Stimulated activated CD4-positive, alpha-beta T cell treated with anti-CD3 and anti-CD28 coated beads, Interleukin-2, amount 100 ng/mL, for 48 hours (primary cell): ENCODE results near the gene RBPJL.
A peak's percentile ranks its signal among the peaks of the same experiment; 100 is the strongest.

Source experiments
- DNase-seq, 2 donors: peaks; one replicate each; pipeline ENCODE4 v3.0.0-alpha.2; 2020

Gene RBPJL

DNA sequence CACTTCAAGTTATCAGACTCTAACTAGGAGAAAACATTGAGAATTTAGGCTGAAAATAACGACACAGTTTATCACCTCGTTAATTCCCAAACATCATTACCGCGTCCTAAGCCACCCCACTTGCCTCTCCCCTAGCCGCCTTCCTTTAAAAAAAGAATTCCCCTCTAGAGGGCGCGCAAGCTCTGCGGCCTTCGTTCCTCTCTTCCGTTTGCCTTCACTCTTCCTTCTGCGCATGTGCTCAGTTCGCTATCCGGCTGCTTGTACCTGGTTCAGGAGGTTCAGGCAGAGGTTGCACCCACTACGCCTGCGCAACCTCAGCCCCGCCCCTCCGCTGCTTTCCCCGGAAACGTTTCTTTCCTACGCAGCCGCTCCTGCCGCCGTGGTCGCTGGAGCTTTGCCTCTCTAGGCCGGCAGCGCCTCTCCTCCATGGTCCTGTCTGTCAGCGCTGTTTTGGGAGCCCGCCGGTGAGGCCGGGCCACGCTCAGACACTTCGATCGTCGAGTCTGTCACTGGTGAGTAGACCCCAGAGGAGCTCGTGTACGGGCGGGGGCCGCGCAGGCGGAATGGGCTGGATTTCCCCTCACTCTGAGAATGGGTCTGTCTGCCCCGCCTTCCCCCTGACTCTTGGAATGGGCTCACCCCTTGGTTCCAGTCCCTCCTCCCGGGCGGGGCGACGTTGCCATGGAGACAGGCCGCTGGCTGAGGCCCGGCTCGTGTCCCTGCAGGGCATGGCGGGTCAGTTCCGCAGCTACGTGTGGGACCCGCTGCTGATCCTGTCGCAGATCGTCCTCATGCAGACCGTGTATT, 56.4 kb downstream of the RBPJL start, which contains the start of gene SYS1:
TSS of gene SYS1 (plus strand) at position 353 of the 807 bp plus-strand sequence. CDS start at position 729, 376 bp downstream.
- DNase-seq: peak; percentile 98 to 99

- DNase-seq: no peak
Observed at GRCh38 chr20:45363611-45364492, 57.2 kb downstream of the RBPJL start.

DNA sequence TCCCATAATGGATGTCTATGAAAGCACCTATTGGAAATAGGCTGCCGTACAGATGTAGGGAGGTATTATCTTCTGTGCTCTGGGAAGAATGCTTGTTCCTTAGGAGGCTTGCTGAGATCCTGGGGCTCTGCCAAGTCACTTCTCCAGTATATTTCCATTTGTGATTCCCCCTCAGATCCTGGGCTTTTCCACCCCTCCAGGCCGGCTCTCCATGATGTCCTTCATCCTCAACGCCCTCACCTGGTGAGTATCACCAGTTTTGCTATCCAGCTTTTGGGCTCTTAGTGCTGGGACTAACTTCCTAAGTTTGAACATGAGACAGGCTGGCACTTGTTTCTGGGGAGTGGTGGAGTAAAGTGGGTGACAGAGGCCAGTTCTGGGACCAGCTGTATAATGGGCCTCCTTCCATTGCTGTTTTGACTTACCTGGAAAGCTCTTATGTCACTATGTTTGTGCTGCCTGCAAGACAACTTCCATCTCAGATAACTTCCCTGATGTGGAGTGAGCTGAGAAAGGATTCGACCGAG, 58.9 kb downstream of the RBPJL start:
- no peak for DNase-seq

GRCh38 chr20:45366192-45366591, 59.6 kb downstream of the RBPJL start:
- DNase-seq: no peak

DNA sequence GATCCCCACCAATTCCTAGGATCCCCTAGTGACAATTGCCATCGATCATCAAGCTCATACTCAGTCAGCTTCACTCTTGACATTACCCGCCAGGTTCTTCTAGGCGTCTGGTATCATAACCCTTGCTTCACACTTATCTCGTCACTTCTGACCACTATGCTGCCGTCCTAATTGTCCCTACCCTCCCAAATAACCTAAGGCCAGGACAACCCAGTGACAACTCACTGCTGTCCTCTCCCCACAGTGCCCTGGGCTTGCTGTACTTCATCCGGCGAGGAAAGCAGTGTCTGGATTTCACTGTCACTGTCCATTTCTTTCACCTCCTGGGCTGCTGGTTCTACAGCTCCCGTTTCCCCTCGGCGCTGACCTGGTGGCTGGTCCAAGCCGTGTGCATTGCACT, 60.0 kb downstream of the RBPJL start:
- no peak for DNase-seq

GRCh38 chr20:45367126-45367525, 60.5 kb downstream of the RBPJL start:
- DNase-seq: no peak
